B cell (primary cell): ENCODE measurements around the gene CUL5. TPM values are rescaled to one million over a fixed set of nuclear protein-coding genes. Genes with fewer than 3 reads are reported as not detected.

Source experiments
- ATAC-seq: fragments of 200-7000 bp; cut with Tn5 transposase; one replicate; pipeline ENCODE4 v1.10.0; 2021; ENCODE audit warnings: low read depth, mild to moderate bottlenecking, moderate number of reproducible peaks, moderate library complexity
- CTCF ChIA-PET: fragments of 350-600 bp; sonication (Branson Sonifier 250); formaldehyde crosslinking; loops from one replicate; lab custom pipeline; 2021; ENCODE audit warnings: antibody characterized with exemption, inconsistent platforms; lab: Charles Lee
- POLR2A ChIA-PET: fragments of 350-600 bp; sonication (Branson Sonifier 250); formaldehyde crosslinking; loops from one replicate; lab custom pipeline; 2021; ENCODE audit warnings: antibody characterized with exemption; lab: Charles Lee
- DNase-seq: peaks from one replicate; pipeline ENCODE4 v3.0.0; 2013
- H2AFZ ChIP-seq: 2 replicates; pipeline ENCODE4 v1.6.1; 2012; ENCODE audit warnings: mild to moderate bottlenecking, low read depth, low read length; ENCODE audit not compliant: insufficient read depth, poor library complexity, severe bottlenecking
- H3K27ac ChIP-seq, 2 donors: 1 replicate in 1 of 2; 2 replicates in 1 of 2; pipeline ENCODE4 v1.5.1; 2012 to 2013; ENCODE audit warnings: low read length in 2 of 2, mild to moderate bottlenecking in 2 of 2, moderate library complexity in 1 of 2
- H3K27me3 ChIP-seq, 4 experiments: fragments of 200-600 bp in 1 of 4; sonication (generic) in 1 of 4; replicated peaks in 1 of 4; 1 replicate in 2 of 4; 2 replicates in 2 of 4; pipeline versions ENCODE4 v1.6.1 to v1.7.0; 2013 to 2016; ENCODE audit warnings: low read length in 3 of 4, mild to moderate bottlenecking in 2 of 4, mixed read lengths in 1 of 4, moderate library complexity in 1 of 4; ENCODE audit not compliant: insufficient read depth in 4 of 4, control insufficient read depth in 3 of 4; ENCODE audit errors: control extremely low read depth in 1 of 4
- H3K36me3 ChIP-seq, 2 experiments: replicated peaks in 1 of 2; 1 replicate in 1 of 2; 2 replicates in 1 of 2; pipeline versions ENCODE4 v1.6.1 to v1.7.1; 2013; ENCODE audit warnings: low read length in 1 of 2; ENCODE audit not compliant: insufficient read depth in 2 of 2, control insufficient read depth in 1 of 2; ENCODE audit errors: control extremely low read depth in 1 of 2, extremely low read depth in 1 of 2
- H3K4me1 ChIP-seq, 2 donors: fragments of 200-600 bp in 1 of 2; sonication (generic) in 1 of 2; 1 replicate in 1 of 2; 2 replicates in 1 of 2; pipeline versions ENCODE4 v1.5.1 to v1.6.1; 2013 to 2017; ENCODE audit warnings: low read length in 2 of 2; ENCODE audit not compliant: control insufficient read depth in 2 of 2, insufficient read depth in 2 of 2
- H3K4me2 ChIP-seq: replicated peaks from 2 replicates; pipeline ENCODE3; 2012; ENCODE audit warnings: mild to moderate bottlenecking, low read depth, low read length; ENCODE audit not compliant: poor library complexity, severe bottlenecking
- H3K4me3 ChIP-seq, 5 experiments: fragments of 200-600 bp in 1 of 5; sonication (generic) in 1 of 5; 1 replicate in 3 of 5; 2 replicates in 2 of 5; pipeline versions ENCODE4 v1.5.1 to v1.7.0; 2011 to 2016; ENCODE audit warnings: low read length in 4 of 5, mild to moderate bottlenecking in 4 of 5, low read depth in 2 of 5, control low read depth in 1 of 5, moderate library complexity in 1 of 5; ENCODE audit not compliant: insufficient read depth in 1 of 5; ENCODE audit errors: control extremely low read depth in 1 of 5, extremely low read depth in 1 of 5
- H3K79me2 ChIP-seq: fragments of 200-600 bp; sonication (generic); one replicate; pipeline ENCODE4 v1.6.0; 2016; ENCODE audit warnings: low read length; ENCODE audit not compliant: control insufficient read depth, insufficient read depth
- H3K9ac ChIP-seq: fragments of 200-600 bp; sonication (generic); 2 replicates; pipeline ENCODE4 v1.6.1; 2017; ENCODE audit warnings: mild to moderate bottlenecking, low read length, moderate library complexity
- H3K9me3 ChIP-seq, 3 donors: one replicate each; pipeline versions ENCODE4 v1.6.1 to v1.7.1; 2013; ENCODE audit warnings: low read length in 2 of 3; ENCODE audit not compliant: control insufficient read depth in 2 of 3, insufficient read depth in 1 of 3; ENCODE audit errors: control extremely low read depth in 1 of 3
- H4K20me1 ChIP-seq: 2 replicates; pipeline ENCODE4 v1.6.0; 2012; ENCODE audit warnings: mild to moderate bottlenecking, low read length; ENCODE audit not compliant: insufficient read depth, control insufficient read depth, poor library complexity, severe bottlenecking
- H3K27ac Mint-ChIP-seq: one replicate; pipeline ENCODE4 v1.8.0; 2021; ENCODE audit warnings: mixed read lengths
- H3K27me3 Mint-ChIP-seq: one replicate; pipeline ENCODE4 v1.8.0; 2021; ENCODE audit warnings: mixed read lengths
- H3K4me1 Mint-ChIP-seq: one replicate; pipeline ENCODE4 v1.8.0; 2021; ENCODE audit warnings: mixed read lengths
- H3K4me3 Mint-ChIP-seq: one replicate; pipeline ENCODE4 v1.8.0; 2021; ENCODE audit warnings: mixed read lengths
- H3K9me3 Mint-ChIP-seq: one replicate; pipeline ENCODE4 v1.8.0; 2022; ENCODE audit warnings: mixed read lengths; ENCODE audit not compliant: insufficient read depth
- CTCF ChIP-seq: fragments of 200-600 bp; IDR thresholded peaks from one replicate; pipeline ENCODE4 v1.8.0; 2022; ENCODE audit warnings: antibody characterized with exemption, mild to moderate bottlenecking
- EZH2 ChIP-seq: IDR thresholded peaks from 2 replicates; pipeline ENCODE4 v1.6.1; 2012; ENCODE audit warnings: borderline replicate concordance, low read depth, mild to moderate bottlenecking, moderate library complexity, low read length; ENCODE audit not compliant: insufficient read depth, poor library complexity, severe bottlenecking
- WGBS: methylation state at CpG from one replicate; pipeline ENCODE4 v1.1.5; 2013; ENCODE audit warnings: missing lambda C conversion rate; ENCODE audit not compliant: insufficient coverage; 5-methylcytosine and 5-hydroxymethylcytosine counted together
- intact Hi-C: fragments of 100-400 bp; cut with micrococcal nuclease; formaldehyde crosslinking; loops from one replicate; pipeline ENCODE4 v1.10.0; 2022
- polyA plus RNA-seq: library from polyadenylated mRNA; depleted of rRNA; stranded (reverse); fragments of >200 nt; gene quantifications from 2 replicates; pipeline ENCODE4 v1.2.3, GENCODE V29; 2012
- total RNA-seq, 2 donors: library from RNA; stranded (reverse); fragments of 120-200 nt in 1 of 2; gene quantifications; 1 replicate in 1 of 2; 2 replicates in 1 of 2; pipeline versions ENCODE4 v1.2.3 to v1.2.4, GENCODE V29; 2013 to 2022

The CUL5 gene
- total and polyA plus RNA-seq, 2 donors (not counting 1 experiment from before 2014, with no cell fraction given): 29.4 to 44.1 TPM

- H3K4me3 ChIP-seq: no peak overlapping the region
- no peak overlapping the region for H3K9ac ChIP-seq
- CTCF ChIA-PET: interaction anchor here (1.1 kb wide), 1 partner anchor 12 kb away, joined by 3 read pairs; no protein-coding TSS in a partner anchor
- no peaks in the 10 kb centered on the region for H3K27me3 ChIP-seq
- Mint-ChIP-seq H3K4me1 (no peaks in the 10 kb centered on the region), H3K27me3 (no peaks in the 10 kb centered on the region), H3K4me3 (no peak overlapping the region), H3K27ac (no peak overlapping the region), H3K9me3 (no peaks in the 10 kb centered on the region)
- H4K20me1 ChIP-seq: no peaks in the 10 kb centered on the region
- H3K9me3 ChIP-seq: no peaks in the 10 kb centered on the region
- ATAC-seq (no peak), DNase-seq (no peak)
- WGBS: no CpG with 5 or more reads among the region's 4 CpGs
- intact Hi-C loops: no loop called here
- POLR2A ChIA-PET: no interaction called here
- H2AFZ ChIP-seq: no peak overlapping the region
- TF ChIP-seq EZH2: no peak
- no peak for TF ChIP-seq CTCF
- H3K4me1 ChIP-seq: no peaks in the 10 kb centered on the region
- H3K4me2 ChIP-seq: no peak overlapping the region
- no peaks in the 10 kb centered on the region for H3K36me3 ChIP-seq
- no peak overlapping the region for H3K27ac ChIP-seq
- no peaks in the 10 kb centered on the region for H3K79me2 ChIP-seq
These were observed 102.4 kb downstream of the CUL5 start for GRCh38 chr11:108111126-108111525.

- TF ChIP-seq CTCF (no peak), EZH2 (no peak)
- Histone ChIP-seq H3K36me3 (no peaks in the 10 kb centered on the region), H4K20me1 (no peaks in the 10 kb centered on the region), H3K27me3 (no peaks in the 10 kb centered on the region), H3K4me3 (no peak overlapping the region), H3K9ac (no peak overlapping the region), H3K79me2 (no peaks in the 10 kb centered on the region), H3K4me1 (no peaks in the 10 kb centered on the region), H3K27ac (no peak overlapping the region), H2AFZ (no peak overlapping the region), H3K9me3 (no peaks in the 10 kb centered on the region), H3K4me2 (no peak overlapping the region)
- H3K4me3 Mint-ChIP-seq: no peak overlapping the region
- no peaks in the 10 kb centered on the region for H3K4me1 Mint-ChIP-seq
- no peak for DNase-seq
- 100% methylated on average over 2 of the region's 2 CpGs for WGBS
- no peak for ATAC-seq
- CTCF ChIA-PET: interaction anchor here (1.0 to 1.1 kb wide), 2 partner anchors 11 to 537 kb away, joined by 3 read pairs; no protein-coding TSS in a partner anchor
- H3K9me3 Mint-ChIP-seq: no peaks in the 10 kb centered on the region
- H3K27ac Mint-ChIP-seq: no peak overlapping the region
- POLR2A ChIA-PET: no interaction called here
- H3K27me3 Mint-ChIP-seq: no peaks in the 10 kb centered on the region
- intact Hi-C loops: no loop called here
These were observed 103.4 kb downstream of the CUL5 start for GRCh38 chr11:108112057-108112456.
